B cell (primary cell): ENCODE measurements around the gene ASTN1.

Experiments
- EZH2 ChIP-seq: IDR thresholded peaks from 2 replicates; pipeline ENCODE4 v1.6.1; 2012; ENCODE audit warnings: borderline replicate concordance, low read depth, mild to moderate bottlenecking, moderate library complexity, low read length; ENCODE audit not compliant: insufficient read depth, poor library complexity, severe bottlenecking
- TF ChIP-seq, protein P1 (sequence below): fragments of 200-600 bp; IDR thresholded peaks from one replicate; pipeline ENCODE4 v1.8.0; 2022; ENCODE audit warnings: antibody characterized with exemption, mild to moderate bottlenecking

DNA sequence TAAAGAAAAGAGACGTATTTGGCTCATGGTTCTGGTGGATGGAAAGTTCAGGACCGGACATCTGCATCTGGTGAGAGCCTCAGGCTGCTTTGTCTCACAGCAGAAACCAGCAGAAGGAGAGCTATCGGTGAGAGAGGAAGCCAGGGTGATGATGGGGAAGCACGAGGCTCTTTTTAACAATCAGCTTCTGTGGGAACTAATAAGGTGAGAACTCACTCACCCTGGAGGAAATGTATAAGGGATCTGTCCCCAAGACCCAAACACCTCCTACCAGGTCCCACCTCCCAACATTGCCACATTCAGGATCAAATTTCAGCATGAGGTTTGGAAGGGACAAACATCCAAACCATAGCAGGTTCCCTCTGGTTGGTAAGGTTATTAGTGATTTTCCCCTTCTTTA is 32.8 kb downstream of the ASTN1 start:
- TF ChIP-seq, protein P1, sequence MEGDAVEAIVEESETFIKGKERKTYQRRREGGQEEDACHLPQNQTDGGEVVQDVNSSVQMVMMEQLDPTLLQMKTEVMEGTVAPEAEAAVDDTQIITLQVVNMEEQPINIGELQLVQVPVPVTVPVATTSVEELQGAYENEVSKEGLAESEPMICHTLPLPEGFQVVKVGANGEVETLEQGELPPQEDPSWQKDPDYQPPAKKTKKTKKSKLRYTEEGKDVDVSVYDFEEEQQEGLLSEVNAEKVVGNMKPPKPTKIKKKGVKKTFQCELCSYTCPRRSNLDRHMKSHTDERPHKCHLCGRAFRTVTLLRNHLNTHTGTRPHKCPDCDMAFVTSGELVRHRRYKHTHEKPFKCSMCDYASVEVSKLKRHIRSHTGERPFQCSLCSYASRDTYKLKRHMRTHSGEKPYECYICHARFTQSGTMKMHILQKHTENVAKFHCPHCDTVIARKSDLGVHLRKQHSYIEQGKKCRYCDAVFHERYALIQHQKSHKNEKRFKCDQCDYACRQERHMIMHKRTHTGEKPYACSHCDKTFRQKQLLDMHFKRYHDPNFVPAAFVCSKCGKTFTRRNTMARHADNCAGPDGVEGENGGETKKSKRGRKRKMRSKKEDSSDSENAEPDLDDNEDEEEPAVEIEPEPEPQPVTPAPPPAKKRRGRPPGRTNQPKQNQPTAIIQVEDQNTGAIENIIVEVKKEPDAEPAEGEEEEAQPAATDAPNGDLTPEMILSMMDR, result no peak
- TF ChIP-seq EZH2, result no peak
